Measurements from ENCODE around the gene PKP2.

Gene PKP2

GRCh38 chr12:32902287-32902997, 5.9 kb upstream of the PKP2 start:
- H3K27ac ChIP-seq = no peak overlapping the region
- H3K4me1 ChIP-seq (ENCODE audit: control insufficient read depth in 1 of 2, insufficient read depth in 1 of 2, low read depth in 1 of 2, low read length in 1 of 2) = peaks cover 5% of the 10 kb centered on the region in 2 experiments
- H3K27me3 ChIP-seq = no peaks in the 10 kb centered on the region
- TF ChIP-seq CTCF (IDR thresholded peaks at IDR 0.05) = no peak
- H3K4me3 ChIP-seq (ENCODE audit: low read depth in 1 of 2, low read length in 1 of 2) = no peak overlapping the region
- no peaks in the 10 kb centered on the region for H3K36me3 ChIP-seq
- no peaks in the 10 kb centered on the region for H3K9me3 ChIP-seq

- no peak overlapping the region for H3K4me3 ChIP-seq (ENCODE audit: low read depth in 1 of 2, low read length in 1 of 2)
- no peaks in the 10 kb centered on the region for H3K27me3 ChIP-seq
- H3K36me3 ChIP-seq = no peaks in the 10 kb centered on the region
- TF ChIP-seq CTCF (IDR thresholded peaks at IDR 0.05) = no peak
- peaks cover 8 to 9% of the 10 kb centered on the region in 2 experiments for H3K4me1 ChIP-seq (ENCODE audit: control insufficient read depth in 1 of 2, insufficient read depth in 1 of 2, low read depth in 1 of 2, low read length in 1 of 2)
- no peaks in the 10 kb centered on the region for H3K9me3 ChIP-seq
- H3K27ac ChIP-seq = no peak overlapping the region
Measured at GRCh38 chr12:32901553-32901952, 5.0 kb upstream of the PKP2 start.

- H3K9me3 ChIP-seq = no peaks in the 10 kb centered on the region
- peak overlapping the region in 1 of 2 experiments; percentile 74 for H3K4me3 ChIP-seq (ENCODE audit: low read depth in 1 of 2, low read length in 1 of 2)
- no peak for TF ChIP-seq CTCF (IDR thresholded peaks at IDR 0.05)
- peaks cover 41 to 42% of the 10 kb centered on the region in 2 experiments for H3K4me1 ChIP-seq (ENCODE audit: control insufficient read depth in 1 of 2, insufficient read depth in 1 of 2, low read depth in 1 of 2, low read length in 1 of 2)
- no peaks in the 10 kb centered on the region for H3K36me3 ChIP-seq
- H3K27ac ChIP-seq = no peak overlapping the region
- H3K27me3 ChIP-seq = no peaks in the 10 kb centered on the region
Measured at GRCh38 chr12:32897687-32898573, 1.4 kb upstream of the PKP2 start.

- H3K27me3 ChIP-seq = no peaks in the 10 kb centered on the region
- no peak for TF ChIP-seq CTCF (IDR thresholded peaks at IDR 0.05)
- peak overlapping the region; percentile 24 for H3K27ac ChIP-seq
- H3K4me1 ChIP-seq (ENCODE audit: control insufficient read depth in 1 of 2, insufficient read depth in 1 of 2, low read depth in 1 of 2, low read length in 1 of 2) = peaks cover 46 to 49% of the 10 kb centered on the region in 2 experiments
- peak overlapping the region; percentile 70 to 74 for H3K4me3 ChIP-seq (ENCODE audit: low read depth in 1 of 2, low read length in 1 of 2)
- no peaks in the 10 kb centered on the region for H3K9me3 ChIP-seq
- H3K36me3 ChIP-seq = no peaks in the 10 kb centered on the region
Measured at GRCh38 chr12:32897281-32897610, 669 bp upstream of the PKP2 start.

- H3K36me3 ChIP-seq = no peaks in the 10 kb centered on the region
- H3K27me3 ChIP-seq = no peaks in the 10 kb centered on the region
- H3K27ac ChIP-seq = peak overlapping the region; percentile 24
- H3K4me1 ChIP-seq (ENCODE audit: control insufficient read depth in 1 of 2, insufficient read depth in 1 of 2, low read depth in 1 of 2, low read length in 1 of 2) = peaks cover 58 to 63% of the 10 kb centered on the region in 2 experiments
- peak overlapping the region; percentile 70 to 74 for H3K4me3 ChIP-seq (ENCODE audit: low read depth in 1 of 2, low read length in 1 of 2)
- no peak for TF ChIP-seq CTCF (IDR thresholded peaks at IDR 0.05)
- H3K9me3 ChIP-seq = no peaks in the 10 kb centered on the region
Measured at GRCh38 chr12:32895688-32896431, 717 bp downstream of the PKP2 start.
